HepG2 (cell line): ENCODE measurements around the gene NSMCE1. TPM values are rescaled to one million over a fixed set of nuclear protein-coding genes. Genes with fewer than 3 reads are reported as not detected.

Experiments
- GATAD2A ChIP-seq: IDR thresholded peaks from 2 replicates; pipeline ENCODE4 v1.6.1; 2016
- GLI4 ChIP-seq: sonication (generic); formaldehyde crosslinking; IDR thresholded peaks from 2 replicates; pipeline ENCODE4 v1.5.1; 2020; ENCODE audit warnings: missing genetic modification reagents, mild to moderate bottlenecking, moderate library complexity, borderline replicate concordance
- ISL2 ChIP-seq: sonication (generic); formaldehyde crosslinking; IDR thresholded peaks from 2 replicates; pipeline ENCODE4 v1.5.0; 2020; ENCODE audit warnings: missing genetic modification reagents
- NFIC ChIP-seq: IDR thresholded peaks from 2 replicates; pipeline ENCODE4 v1.6.1; 2012; ENCODE audit warnings: mild to moderate bottlenecking, low read length, inconsistent platforms
- SCMH1 ChIP-seq: sonication (generic); formaldehyde crosslinking; IDR thresholded peaks from 2 replicates; pipeline ENCODE4 v1.9.0; 2021; ENCODE audit warnings: missing genetic modification reagents, mild to moderate bottlenecking, borderline replicate concordance
- ZIK1 ChIP-seq: sonication (generic); formaldehyde crosslinking; IDR thresholded peaks from 2 replicates; pipeline ENCODE4 v1.5.0; 2020; ENCODE audit warnings: mild to moderate bottlenecking, low read depth, missing genetic modification reagents, borderline replicate concordance
- ZNF160 ChIP-seq: sonication (generic); formaldehyde crosslinking; IDR thresholded peaks from 2 replicates; pipeline ENCODE4 v1.8.0; 2022; ENCODE audit warnings: mild to moderate bottlenecking, inconsistent platforms, missing genetic modification reagents
- ZNF431 ChIP-seq: sonication (generic); formaldehyde crosslinking; IDR thresholded peaks from 2 replicates; pipeline ENCODE4 v1.9.0; 2022; ENCODE audit warnings: missing genetic modification reagents, low read depth, mild to moderate bottlenecking, borderline replicate concordance
- ZNF782 ChIP-seq: sonication (generic); formaldehyde crosslinking; IDR thresholded peaks from 2 replicates; pipeline ENCODE4 v1.4.0; 2020; ENCODE audit warnings: missing genetic modification reagents, mild to moderate bottlenecking, borderline replicate concordance
- ZNF883 ChIP-seq: sonication (generic); formaldehyde crosslinking; IDR thresholded peaks from 2 replicates; pipeline ENCODE4 v1.5.1; 2020; ENCODE audit warnings: mild to moderate bottlenecking, missing genetic modification reagents; ENCODE audit errors: not compliant biosample characterization
- ZZZ3 ChIP-seq: sonication (generic); formaldehyde crosslinking; IDR thresholded peaks from 2 replicates; pipeline ENCODE4 v1.4.0; 2020; ENCODE audit warnings: missing genetic modification reagents, mild to moderate bottlenecking, borderline replicate concordance
- polyA plus RNA-seq, 8 experiments: library from polyadenylated mRNA; depleted of rRNA in 3 of 8; stranded (reverse) in 7 of 8; unstranded in 1 of 8; fragments of >200 nt; fragmentation: Illumina TruSeq in 4 of 8; extraction: Trizol in 4 of 8; gene quantifications; 2 replicates each; pipeline versions ENCODE4 v1.2.1 to v1.2.3, GENCODE V29; 2011 to 2016; ENCODE audit warnings: low read depth in 4 of 8, missing spikeins in 1 of 8, mixed read lengths in 1 of 8; ENCODE audit not compliant: insufficient read depth in 1 of 8
- total RNA-seq, 5 experiments: library from RNA; depleted of rRNA; stranded (reverse); fragments of >200 nt; fragmentation: Illumina TruSeq; extraction: Trizol; gene quantifications; 2 replicates each; pipeline ENCODE4 v1.2.3, GENCODE V29; 2016; ENCODE audit warnings: low read depth in 1 of 5
- TF ChIP-seq, protein P1 (sequence below): sonication (generic); formaldehyde crosslinking; IDR thresholded peaks from 2 replicates; pipeline ENCODE4 v1.5.0; 2020; ENCODE audit warnings: missing genetic modification reagents
- TF ChIP-seq, protein P2 (sequence below): sonication (generic); formaldehyde crosslinking; IDR thresholded peaks from 2 replicates; pipeline ENCODE4 v1.8.0; 2022; ENCODE audit warnings: low read depth, missing genetic modification reagents
- TF ChIP-seq, protein P3 (sequence below): sonication (generic); formaldehyde crosslinking; IDR thresholded peaks from 2 replicates; pipeline ENCODE4 v1.4.0; 2020; ENCODE audit warnings: missing genetic modification reagents

The NSMCE1 gene
- total and polyA plus RNA-seq, 2 of the 13 experiments (the other 11 are each of a cell fraction or from before 2014, with no cell fraction given): 42.7 to 52.9 TPM

DNA sequence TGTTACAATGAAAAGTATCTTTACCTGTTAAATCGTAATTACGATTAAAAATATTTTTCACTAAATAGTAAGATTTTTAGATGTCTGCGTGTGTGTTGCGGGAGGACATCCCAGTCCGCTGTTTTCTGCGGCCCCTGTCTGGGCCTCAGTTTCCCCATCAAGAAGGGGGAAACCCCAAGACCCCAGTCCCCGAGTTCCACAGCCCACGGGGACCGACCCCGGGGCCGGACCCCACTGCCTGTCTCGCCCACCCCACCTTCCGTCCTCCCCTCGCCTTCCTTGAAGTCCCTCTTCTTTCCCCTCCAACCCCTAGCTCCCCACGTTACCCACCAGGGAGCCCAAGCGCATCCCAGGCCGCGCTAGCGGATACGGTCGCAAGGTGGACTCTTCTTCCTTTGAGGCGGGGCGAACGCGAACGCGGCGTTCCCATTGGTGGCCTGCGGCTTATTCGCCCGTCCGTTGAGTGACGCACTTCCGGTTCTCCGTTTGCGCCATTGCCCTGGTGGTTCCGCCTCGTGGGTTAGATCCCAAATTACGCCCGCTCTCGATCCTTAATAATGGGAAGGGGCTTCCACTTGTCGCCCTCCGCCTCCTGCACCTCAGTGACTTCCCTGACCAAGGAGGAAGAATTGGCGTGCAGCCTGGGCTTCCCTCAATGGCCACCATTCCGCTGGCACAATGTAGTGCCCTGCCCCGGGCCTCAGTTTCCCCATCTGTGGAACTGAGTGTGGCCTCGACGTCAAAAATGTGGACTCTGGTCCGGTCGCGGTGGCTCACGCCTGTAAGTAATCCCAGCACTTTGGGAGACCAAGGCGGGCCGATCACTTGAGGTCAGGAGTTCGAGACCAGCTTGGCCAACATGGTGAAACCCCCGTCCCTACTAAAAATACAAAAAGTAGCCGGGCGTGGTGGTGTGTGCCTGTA is at the start of gene NSMCE1 (continued):
- TF ChIP-seq ZZZ3 (peak; percentile 39; the same call in 1 of the 2 replicates), ZIK1 (CRISPR knock-in tag) (no peak; the same call in 1 of the 2 replicates), ZNF782 (CRISPR knock-in tag) (peak; percentile 76), GATAD2A (0 out of 2 replicates have a peak, but pooled peaks have one; percentile 31), ISL2 (CRISPR knock-in tag) (no peak), ZNF431 (CRISPR knock-in tag) (0 out of 2 replicates have a peak, but pooled peaks have one; percentile 73), ZNF883 (CRISPR knock-in tag) (peak; percentile 57), NFIC (no peak), GLI4 (CRISPR knock-in tag) (0 out of 2 replicates have a peak, but pooled peaks have one; percentile 59), ZNF160 (CRISPR knock-in tag) (no peak), SCMH1 (CRISPR knock-in tag) (no peak)
- TF ChIP-seq, protein P1, sequence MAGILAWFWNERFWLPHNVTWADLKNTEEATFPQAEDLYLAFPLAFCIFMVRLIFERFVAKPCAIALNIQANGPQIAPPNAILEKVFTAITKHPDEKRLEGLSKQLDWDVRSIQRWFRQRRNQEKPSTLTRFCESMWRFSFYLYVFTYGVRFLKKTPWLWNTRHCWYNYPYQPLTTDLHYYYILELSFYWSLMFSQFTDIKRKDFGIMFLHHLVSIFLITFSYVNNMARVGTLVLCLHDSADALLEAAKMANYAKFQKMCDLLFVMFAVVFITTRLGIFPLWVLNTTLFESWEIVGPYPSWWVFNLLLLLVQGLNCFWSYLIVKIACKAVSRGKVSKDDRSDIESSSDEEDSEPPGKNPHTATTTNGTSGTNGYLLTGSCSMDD (CRISPR knock-in tag): 0 out of 2 replicates have a peak, but pooled peaks have one; percentile 69
- TF ChIP-seq, protein P2, sequence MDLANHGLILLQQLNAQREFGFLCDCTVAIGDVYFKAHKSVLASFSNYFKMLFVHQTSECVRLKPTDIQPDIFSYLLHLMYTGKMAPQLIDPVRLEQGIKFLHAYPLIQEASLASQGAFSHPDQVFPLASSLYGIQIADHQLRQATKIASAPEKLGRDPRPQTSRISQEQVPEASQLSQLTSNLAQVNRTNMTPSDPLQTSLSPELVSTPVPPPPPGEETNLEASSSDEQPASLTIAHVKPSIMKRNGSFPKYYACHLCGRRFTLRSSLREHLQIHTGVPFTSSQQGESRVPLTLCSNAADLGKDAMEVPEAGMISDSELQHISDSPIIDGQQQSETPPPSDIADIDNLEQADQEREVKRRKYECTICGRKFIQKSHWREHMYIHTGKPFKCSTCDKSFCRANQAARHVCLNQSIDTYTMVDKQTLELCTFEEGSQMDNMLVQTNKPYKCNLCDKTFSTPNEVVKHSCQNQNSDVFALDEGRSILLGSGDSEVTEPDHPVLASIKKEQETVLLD: no peak; the same call in 1 of the 2 replicates
- TF ChIP-seq, protein P3, sequence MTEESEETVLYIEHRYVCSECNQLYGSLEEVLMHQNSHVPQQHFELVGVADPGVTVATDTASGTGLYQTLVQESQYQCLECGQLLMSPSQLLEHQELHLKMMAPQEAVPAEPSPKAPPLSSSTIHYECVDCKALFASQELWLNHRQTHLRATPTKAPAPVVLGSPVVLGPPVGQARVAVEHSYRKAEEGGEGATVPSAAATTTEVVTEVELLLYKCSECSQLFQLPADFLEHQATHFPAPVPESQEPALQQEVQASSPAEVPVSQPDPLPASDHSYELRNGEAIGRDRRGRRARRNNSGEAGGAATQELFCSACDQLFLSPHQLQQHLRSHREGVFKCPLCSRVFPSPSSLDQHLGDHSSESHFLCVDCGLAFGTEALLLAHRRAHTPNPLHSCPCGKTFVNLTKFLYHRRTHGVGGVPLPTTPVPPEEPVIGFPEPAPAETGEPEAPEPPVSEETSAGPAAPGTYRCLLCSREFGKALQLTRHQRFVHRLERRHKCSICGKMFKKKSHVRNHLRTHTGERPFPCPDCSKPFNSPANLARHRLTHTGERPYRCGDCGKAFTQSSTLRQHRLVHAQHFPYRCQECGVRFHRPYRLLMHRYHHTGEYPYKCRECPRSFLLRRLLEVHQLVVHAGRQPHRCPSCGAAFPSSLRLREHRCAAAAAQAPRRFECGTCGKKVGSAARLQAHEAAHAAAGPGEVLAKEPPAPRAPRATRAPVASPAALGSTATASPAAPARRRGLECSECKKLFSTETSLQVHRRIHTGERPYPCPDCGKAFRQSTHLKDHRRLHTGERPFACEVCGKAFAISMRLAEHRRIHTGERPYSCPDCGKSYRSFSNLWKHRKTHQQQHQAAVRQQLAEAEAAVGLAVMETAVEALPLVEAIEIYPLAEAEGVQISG: peak; percentile 87
